ENCODE results near the gene METTL22. TPM values are rescaled to one million over a fixed set of nuclear protein-coding genes. Genes with fewer than 3 reads are reported as not detected.

Gene METTL22
- total and polyA plus RNA-seq, 4 donors: 14.2 to 31.2 (median 21.1) TPM

- no peak for DNase-seq (ENCODE audit: low read depth in 4 of 6, low spot score in 6 of 6)
- H3K27ac ChIP-seq (ENCODE audit: low read depth, low read length): no peak overlapping the region
- H3K36me3 ChIP-seq (ENCODE audit: control insufficient read depth, insufficient read depth, low read length): no peaks in the 10 kb centered on the region
- peaks cover 6% of the 10 kb centered on the region for H3K4me1 ChIP-seq (ENCODE audit: control insufficient read depth, insufficient read depth, low read length)
- no peaks in the 10 kb centered on the region for H3K27me3 ChIP-seq (ENCODE audit: control insufficient read depth, insufficient read depth, low read length)
- H3K9me3 ChIP-seq (ENCODE audit: control insufficient read depth, insufficient read depth, low read length): no peaks in the 10 kb centered on the region
- WGBS (ENCODE audit: insufficient coverage): 44% methylated on average over 2 of the region's 3 CpGs
- H3K4me3 ChIP-seq (ENCODE audit: low read depth, low read length): no peak overlapping the region
These were observed 34.9 kb downstream of the METTL22 start for GRCh38 chr16:8656376-8656775.

GRCh38 chr16:8660841-8661301 is 39.4 kb downstream of the METTL22 start:
- DNase-seq (ENCODE audit: low read depth in 4 of 6, low spot score in 6 of 6): peak in 5 of 6 donors; percentile 60 to 96 (median 73)
- H3K4me1 ChIP-seq (ENCODE audit: control insufficient read depth, insufficient read depth, low read length): peaks cover 6% of the 10 kb centered on the region
- no peak overlapping the region for H3K27ac ChIP-seq (ENCODE audit: low read depth, low read length)
- H3K9me3 ChIP-seq (ENCODE audit: control insufficient read depth, insufficient read depth, low read length): no peaks in the 10 kb centered on the region
- no peaks in the 10 kb centered on the region for H3K36me3 ChIP-seq (ENCODE audit: control insufficient read depth, insufficient read depth, low read length)
- no peaks in the 10 kb centered on the region for H3K27me3 ChIP-seq (ENCODE audit: control insufficient read depth, insufficient read depth, low read length)
- 11% methylated on average over 12 of the region's 13 CpGs for WGBS (ENCODE audit: insufficient coverage)
- no peak overlapping the region for H3K4me3 ChIP-seq (ENCODE audit: low read depth, low read length)

- H3K36me3 ChIP-seq (ENCODE audit: control insufficient read depth, insufficient read depth, low read length): no peaks in the 10 kb centered on the region
- DNase-seq (ENCODE audit: low read depth in 4 of 6, low spot score in 6 of 6): no peak
- no peak overlapping the region for H3K27ac ChIP-seq (ENCODE audit: low read depth, low read length)
- no peak overlapping the region for H3K4me3 ChIP-seq (ENCODE audit: low read depth, low read length)
- no CpG with 5 or more reads among the region's 5 CpGs for WGBS (ENCODE audit: insufficient coverage)
- no peaks in the 10 kb centered on the region for H3K27me3 ChIP-seq (ENCODE audit: control insufficient read depth, insufficient read depth, low read length)
- H3K4me1 ChIP-seq (ENCODE audit: control insufficient read depth, insufficient read depth, low read length): peaks cover 6% of the 10 kb centered on the region
- H3K9me3 ChIP-seq (ENCODE audit: control insufficient read depth, insufficient read depth, low read length): no peaks in the 10 kb centered on the region
These were observed 40.2 kb downstream of the METTL22 start for GRCh38 chr16:8661703-8662102.

- DNase-seq (ENCODE audit: low read depth in 4 of 6, low spot score in 6 of 6): no peak
- H3K27ac ChIP-seq (ENCODE audit: low read depth, low read length): no peak overlapping the region
- no peaks in the 10 kb centered on the region for H3K27me3 ChIP-seq (ENCODE audit: control insufficient read depth, insufficient read depth, low read length)
- H3K36me3 ChIP-seq (ENCODE audit: control insufficient read depth, insufficient read depth, low read length): no peaks in the 10 kb centered on the region
- no peak overlapping the region for H3K4me3 ChIP-seq (ENCODE audit: low read depth, low read length)
- H3K9me3 ChIP-seq (ENCODE audit: control insufficient read depth, insufficient read depth, low read length): no peaks in the 10 kb centered on the region
- WGBS (ENCODE audit: insufficient coverage): 74% methylated on average over 4 of the region's 9 CpGs
- peaks cover 6% of the 10 kb centered on the region for H3K4me1 ChIP-seq (ENCODE audit: control insufficient read depth, insufficient read depth, low read length)
These were observed 41.9 kb downstream of the METTL22 start for GRCh38 chr16:8663192-8664089.

- no peaks in the 10 kb centered on the region for H3K9me3 ChIP-seq (ENCODE audit: control insufficient read depth, insufficient read depth, low read length)
- peaks cover 6% of the 10 kb centered on the region for H3K4me1 ChIP-seq (ENCODE audit: control insufficient read depth, insufficient read depth, low read length)
- no peak overlapping the region for H3K4me3 ChIP-seq (ENCODE audit: low read depth, low read length)
- no peak for DNase-seq (ENCODE audit: low read depth in 4 of 6, low spot score in 6 of 6)
- H3K36me3 ChIP-seq (ENCODE audit: control insufficient read depth, insufficient read depth, low read length): no peaks in the 10 kb centered on the region
- WGBS (ENCODE audit: insufficient coverage): 59% methylated on average over 6 of the region's 6 CpGs
- H3K27me3 ChIP-seq (ENCODE audit: control insufficient read depth, insufficient read depth, low read length): no peaks in the 10 kb centered on the region
- H3K27ac ChIP-seq (ENCODE audit: low read depth, low read length): no peak overlapping the region
These were observed 44.0 kb downstream of the METTL22 start for GRCh38 chr16:8665529-8665928.

- WGBS (ENCODE audit: insufficient coverage): 71% methylated on average over 2 of the region's 3 CpGs
- H3K9me3 ChIP-seq (ENCODE audit: control insufficient read depth, insufficient read depth, low read length): no peaks in the 10 kb centered on the region
- no peak overlapping the region for H3K4me3 ChIP-seq (ENCODE audit: low read depth, low read length)
- no peaks in the 10 kb centered on the region for H3K36me3 ChIP-seq (ENCODE audit: control insufficient read depth, insufficient read depth, low read length)
- H3K27ac ChIP-seq (ENCODE audit: low read depth, low read length): no peak overlapping the region
- no peaks in the 10 kb centered on the region for H3K27me3 ChIP-seq (ENCODE audit: control insufficient read depth, insufficient read depth, low read length)
- H3K4me1 ChIP-seq (ENCODE audit: control insufficient read depth, insufficient read depth, low read length): no peaks in the 10 kb centered on the region
- DNase-seq (ENCODE audit: low read depth in 4 of 6, low spot score in 6 of 6): no peak
These were observed 46.0 kb downstream of the METTL22 start for GRCh38 chr16:8667492-8667891.

GRCh38 chr16:8668113-8668512 is 46.6 kb downstream of the METTL22 start:
- Histone ChIP-seq H3K4me3 (ENCODE audit: low read depth, low read length) (no peak overlapping the region), H3K9me3 (ENCODE audit: control insufficient read depth, insufficient read depth, low read length) (no peaks in the 10 kb centered on the region), H3K36me3 (ENCODE audit: control insufficient read depth, insufficient read depth, low read length) (no peaks in the 10 kb centered on the region), H3K4me1 (ENCODE audit: control insufficient read depth, insufficient read depth, low read length) (no peaks in the 10 kb centered on the region), H3K27ac (ENCODE audit: low read depth, low read length) (no peak overlapping the region), H3K27me3 (ENCODE audit: control insufficient read depth, insufficient read depth, low read length) (no peaks in the 10 kb centered on the region)
- WGBS (ENCODE audit: insufficient coverage): 72% methylated on average over 5 of the region's 5 CpGs
- DNase-seq (ENCODE audit: low read depth in 4 of 6, low spot score in 6 of 6): no peak

- Histone ChIP-seq H3K27ac (ENCODE audit: low read depth, low read length) (no peak overlapping the region), H3K27me3 (ENCODE audit: control insufficient read depth, insufficient read depth, low read length) (no peaks in the 10 kb centered on the region), H3K4me1 (ENCODE audit: control insufficient read depth, insufficient read depth, low read length) (peaks cover 4% of the 10 kb centered on the region), H3K36me3 (ENCODE audit: control insufficient read depth, insufficient read depth, low read length) (no peaks in the 10 kb centered on the region), H3K4me3 (ENCODE audit: low read depth, low read length) (no peak overlapping the region), H3K9me3 (ENCODE audit: control insufficient read depth, insufficient read depth, low read length) (no peaks in the 10 kb centered on the region)
- whole genome bisulfite sequencing (ENCODE audit: insufficient coverage): no CpG with 5 or more reads among the region's 1 CpG
- no peak for DNase-seq (ENCODE audit: low read depth in 4 of 6, low spot score in 6 of 6)
These were observed 48.0 kb downstream of the METTL22 start for GRCh38 chr16:8669481-8669880.

- Histone ChIP-seq H3K27ac (ENCODE audit: low read depth, low read length) (no peak overlapping the region), H3K36me3 (ENCODE audit: control insufficient read depth, insufficient read depth, low read length) (no peaks in the 10 kb centered on the region), H3K4me1 (ENCODE audit: control insufficient read depth, insufficient read depth, low read length) (peaks cover 6% of the 10 kb centered on the region), H3K9me3 (ENCODE audit: control insufficient read depth, insufficient read depth, low read length) (no peaks in the 10 kb centered on the region), H3K4me3 (ENCODE audit: low read depth, low read length) (no peak overlapping the region), H3K27me3 (ENCODE audit: control insufficient read depth, insufficient read depth, low read length) (no peaks in the 10 kb centered on the region)
- no CpG with 5 or more reads among the region's 1 CpG for WGBS (ENCODE audit: insufficient coverage)
- DNase-seq (ENCODE audit: low read depth in 4 of 6, low spot score in 6 of 6): no peak
These were observed 48.6 kb downstream of the METTL22 start for GRCh38 chr16:8670014-8670560.

All from spinal cord (tissue), 10 donors.